Activated T-cell treated with anti-CD3 and anti-CD28 coated beads, Interleukin-2, amount 50 U/mL, for 4 hours (primary cell): ENCODE data around the gene CLIC3. TPM values are rescaled to one million over a fixed set of nuclear protein-coding genes. Genes with fewer than 3 reads are reported as not detected.

Experiments
- ATAC-seq, 2 donors: fragments of 200-7000 bp; cut with Tn5 transposase; one replicate each; pipeline ENCODE4 v1.10.0; 2021
- DNase-seq: peaks from one replicate; pipeline ENCODE4 v3.0.0-alpha.2; 2020
- H3K27me3 Mint-ChIP-seq: one replicate; pipeline ENCODE4 v1.8.0; 2021; ENCODE audit warnings: low read depth, mixed read lengths
- H3K36me3 Mint-ChIP-seq: one replicate; pipeline ENCODE4 v1.8.0; 2022; ENCODE audit warnings: mixed read lengths; ENCODE audit not compliant: insufficient read depth
- H3K4me1 Mint-ChIP-seq: one replicate; pipeline ENCODE4 v1.8.0; 2021; ENCODE audit warnings: low read depth, mixed read lengths
- H3K4me3 Mint-ChIP-seq: one replicate; pipeline ENCODE4 v1.8.0; 2021; ENCODE audit warnings: mild to moderate bottlenecking, moderate library complexity, mixed read lengths
- H3K9me3 Mint-ChIP-seq: one replicate; pipeline ENCODE4 v1.8.0; 2021; ENCODE audit warnings: mixed read lengths
- total RNA-seq, 3 donors: library from RNA; stranded (reverse); gene quantifications; one replicate each; pipeline ENCODE4 v1.2.1, GENCODE V29; 2021

CLIC3 gene
- total RNA-seq, 3 donors from 2014 or later: 0.18 to 0.54 TPM; not detected in 1

GRCh38 chr9:137015976-137016375, 19.6 kb upstream of the CLIC3 start:
- DNase-seq (no peak), ATAC-seq (no peak)
- no peak overlapping the region for H3K4me3 Mint-ChIP-seq
- no peaks in the 10 kb centered on the region for H3K9me3 Mint-ChIP-seq
- no peaks in the 10 kb centered on the region for H3K4me1 Mint-ChIP-seq
- peaks cover 1% of the 10 kb centered on the region for H3K36me3 Mint-ChIP-seq
- H3K27me3 Mint-ChIP-seq: no peaks in the 10 kb centered on the region

- peaks cover 1% of the 10 kb centered on the region for H3K36me3 Mint-ChIP-seq
- H3K9me3 Mint-ChIP-seq: no peaks in the 10 kb centered on the region
- H3K4me3 Mint-ChIP-seq: no peak overlapping the region
- H3K27me3 Mint-ChIP-seq: no peaks in the 10 kb centered on the region
- no peaks in the 10 kb centered on the region for H3K4me1 Mint-ChIP-seq
- DNase-seq: no peak
- ATAC-seq: no peak
These were observed 19.2 kb upstream of the CLIC3 start for GRCh38 chr9:137015540-137015930.

GRCh38 chr9:137014776-137015539, 18.6 kb upstream of the CLIC3 start:
- Mint-ChIP-seq H3K9me3 (no peaks in the 10 kb centered on the region), H3K36me3 (peaks cover 1% of the 10 kb centered on the region), H3K27me3 (no peaks in the 10 kb centered on the region), H3K4me1 (no peaks in the 10 kb centered on the region), H3K4me3 (no peak overlapping the region)
- ATAC-seq: no peak
- DNase-seq: no peak

- no peaks in the 10 kb centered on the region for H3K4me1 Mint-ChIP-seq
- ATAC-seq: no peak
- peaks cover 1% of the 10 kb centered on the region for H3K36me3 Mint-ChIP-seq
- no peaks in the 10 kb centered on the region for H3K27me3 Mint-ChIP-seq
- no peaks in the 10 kb centered on the region for H3K9me3 Mint-ChIP-seq
- DNase-seq: no peak
- H3K4me3 Mint-ChIP-seq: no peak overlapping the region
These were observed 17.8 kb upstream of the CLIC3 start for GRCh38 chr9:137014166-137014565.

- Mint-ChIP-seq H3K4me1 (no peaks in the 10 kb centered on the region), H3K27me3 (no peaks in the 10 kb centered on the region), H3K9me3 (no peaks in the 10 kb centered on the region), H3K4me3 (no peak overlapping the region), H3K36me3 (peaks cover 1% of the 10 kb centered on the region)
- no peak for DNase-seq
- no peak for ATAC-seq
These were observed 17.2 kb upstream of the CLIC3 start for GRCh38 chr9:137013571-137013940.

GRCh38 chr9:137012694-137013570, 16.6 kb upstream of the CLIC3 start:
- no peak for ATAC-seq
- Mint-ChIP-seq H3K36me3 (peaks cover 1% of the 10 kb centered on the region), H3K4me3 (no peak overlapping the region), H3K27me3 (no peaks in the 10 kb centered on the region), H3K9me3 (no peaks in the 10 kb centered on the region), H3K4me1 (no peaks in the 10 kb centered on the region)
- no peak for DNase-seq

GRCh38 chr9:137011907-137012675, 15.7 kb upstream of the CLIC3 start:
- no peak overlapping the region for H3K4me3 Mint-ChIP-seq
- peaks cover 1% of the 10 kb centered on the region for H3K36me3 Mint-ChIP-seq
- no peak for ATAC-seq
- no peaks in the 10 kb centered on the region for H3K27me3 Mint-ChIP-seq
- no peak for DNase-seq
- H3K4me1 Mint-ChIP-seq: no peaks in the 10 kb centered on the region
- no peaks in the 10 kb centered on the region for H3K9me3 Mint-ChIP-seq

- no peak for ATAC-seq
- Mint-ChIP-seq H3K4me3 (no peak overlapping the region), H3K27me3 (no peaks in the 10 kb centered on the region), H3K4me1 (peaks cover under 1% of the 10 kb centered on the region), H3K9me3 (no peaks in the 10 kb centered on the region), H3K36me3 (peaks cover 1% of the 10 kb centered on the region)
- DNase-seq: no peak
These were observed 14.8 kb upstream of the CLIC3 start for GRCh38 chr9:137011156-137011555.

- no peak overlapping the region for H3K4me3 Mint-ChIP-seq
- no peak for DNase-seq
- peaks cover 4% of the 10 kb centered on the region for H3K4me1 Mint-ChIP-seq
- peaks cover 1% of the 10 kb centered on the region for H3K36me3 Mint-ChIP-seq
- H3K27me3 Mint-ChIP-seq: no peaks in the 10 kb centered on the region
- ATAC-seq: no peak
- H3K9me3 Mint-ChIP-seq: no peaks in the 10 kb centered on the region
These were observed 13.8 kb upstream of the CLIC3 start for GRCh38 chr9:137009938-137010732.

- no peak overlapping the region for H3K4me3 Mint-ChIP-seq
- DNase-seq (no peak), ATAC-seq (no peak)
- H3K9me3 Mint-ChIP-seq: no peaks in the 10 kb centered on the region
- H3K4me1 Mint-ChIP-seq: peaks cover 7% of the 10 kb centered on the region
- H3K27me3 Mint-ChIP-seq: no peaks in the 10 kb centered on the region
- peaks cover 1% of the 10 kb centered on the region for H3K36me3 Mint-ChIP-seq
These were observed 12.8 kb upstream of the CLIC3 start for GRCh38 chr9:137009217-137009616.

GRCh38 chr9:137008312-137008711, 11.9 kb upstream of the CLIC3 start:
- ATAC-seq (no peak), DNase-seq (no peak)
- no peaks in the 10 kb centered on the region for H3K9me3 Mint-ChIP-seq

GRCh38 chr9:137007816-137008270, 11.5 kb upstream of the CLIC3 start:
- ATAC-seq (no peak), DNase-seq (no peak)
- Mint-ChIP-seq H3K4me1 (peaks cover 7% of the 10 kb centered on the region), H3K27me3 (no peaks in the 10 kb centered on the region), H3K9me3 (no peaks in the 10 kb centered on the region), H3K4me3 (no peak overlapping the region), H3K36me3 (peaks cover 1% of the 10 kb centered on the region)

More at GRCh38 chr9:137008312-137008711, 11.9 kb upstream of the CLIC3 start:
- peaks cover 7% of the 10 kb centered on the region for H3K4me1 Mint-ChIP-seq
- H3K4me3 Mint-ChIP-seq: no peak overlapping the region
- H3K36me3 Mint-ChIP-seq: peaks cover 1% of the 10 kb centered on the region
- H3K27me3 Mint-ChIP-seq: no peaks in the 10 kb centered on the region

- Mint-ChIP-seq H3K36me3 (peaks cover 1% of the 10 kb centered on the region), H3K27me3 (no peaks in the 10 kb centered on the region), H3K9me3 (no peaks in the 10 kb centered on the region), H3K4me1 (peaks cover 7% of the 10 kb centered on the region), H3K4me3 (no peak overlapping the region)
- no peak for DNase-seq
- ATAC-seq: no peak
These were observed 10.9 kb upstream of the CLIC3 start for GRCh38 chr9:137007108-137007815.
